ENCODE results near the gene DCTN5. TPM values are rescaled to one million over a fixed set of nuclear protein-coding genes. Genes with fewer than 3 reads are reported as not detected.

The DCTN5 gene
- polyA plus RNA-seq (2012; ENCODE audit: insufficient read length, low read depth) = 29.4 TPM

- TF ChIP-seq, protein P1, sequence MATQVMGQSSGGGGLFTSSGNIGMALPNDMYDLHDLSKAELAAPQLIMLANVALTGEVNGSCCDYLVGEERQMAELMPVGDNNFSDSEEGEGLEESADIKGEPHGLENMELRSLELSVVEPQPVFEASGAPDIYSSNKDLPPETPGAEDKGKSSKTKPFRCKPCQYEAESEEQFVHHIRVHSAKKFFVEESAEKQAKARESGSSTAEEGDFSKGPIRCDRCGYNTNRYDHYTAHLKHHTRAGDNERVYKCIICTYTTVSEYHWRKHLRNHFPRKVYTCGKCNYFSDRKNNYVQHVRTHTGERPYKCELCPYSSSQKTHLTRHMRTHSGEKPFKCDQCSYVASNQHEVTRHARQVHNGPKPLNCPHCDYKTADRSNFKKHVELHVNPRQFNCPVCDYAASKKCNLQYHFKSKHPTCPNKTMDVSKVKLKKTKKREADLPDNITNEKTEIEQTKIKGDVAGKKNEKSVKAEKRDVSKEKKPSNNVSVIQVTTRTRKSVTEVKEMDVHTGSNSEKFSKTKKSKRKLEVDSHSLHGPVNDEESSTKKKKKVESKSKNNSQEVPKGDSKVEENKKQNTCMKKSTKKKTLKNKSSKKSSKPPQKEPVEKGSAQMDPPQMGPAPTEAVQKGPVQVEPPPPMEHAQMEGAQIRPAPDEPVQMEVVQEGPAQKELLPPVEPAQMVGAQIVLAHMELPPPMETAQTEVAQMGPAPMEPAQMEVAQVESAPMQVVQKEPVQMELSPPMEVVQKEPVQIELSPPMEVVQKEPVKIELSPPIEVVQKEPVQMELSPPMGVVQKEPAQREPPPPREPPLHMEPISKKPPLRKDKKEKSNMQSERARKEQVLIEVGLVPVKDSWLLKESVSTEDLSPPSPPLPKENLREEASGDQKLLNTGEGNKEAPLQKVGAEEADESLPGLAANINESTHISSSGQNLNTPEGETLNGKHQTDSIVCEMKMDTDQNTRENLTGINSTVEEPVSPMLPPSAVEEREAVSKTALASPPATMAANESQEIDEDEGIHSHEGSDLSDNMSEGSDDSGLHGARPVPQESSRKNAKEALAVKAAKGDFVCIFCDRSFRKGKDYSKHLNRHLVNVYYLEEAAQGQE (IDR thresholded peaks at IDR 0.05; ENCODE audit: insufficient read depth in 1 of 2, low read depth in 2 of 2, low read length in 2 of 2) = 0 out of 4 replicates have a peak, but pooled peaks of 1 of the 2 experiments have one; percentile 42
- TF ChIP-seq POLR2AphosphoS5 (IDR thresholded peaks at IDR 0.05; ENCODE audit: low read depth, low read length) = peak; percentile 70; the same call in 1 of the 2 replicates
- TF ChIP-seq SIN3A (IDR thresholded peaks at IDR 0.05; ENCODE audit: borderline replicate concordance, insufficient read depth, low read length) = peak; percentile 49; the same call in 1 of the 2 replicates
- peak; percentile 79; the same call in 1 of the 2 replicates for TF ChIP-seq TAF1 (IDR thresholded peaks at IDR 0.05; ENCODE audit: borderline replicate concordance, insufficient read depth, low read length)
- TF ChIP-seq FOXP2 (optimal IDR thresholded peaks at IDR 0.05; ENCODE audit: borderline replicate concordance, extremely low read depth, extremely low read length, insufficient read depth) = peak; percentile 76
Observed at GRCh38 chr16:23640931-23641765, at the start of gene DCTN5, which contains the start of gene PALB2. TSS of gene DCTN5 (plus strand) at chr16:23641466. CDS start at chr16:23641543, 77 bp downstream. TSS of gene PALB2 (minus strand) at chr16:23641310. CDS start at chr16:23641157, 153 bp downstream.

DNA sequence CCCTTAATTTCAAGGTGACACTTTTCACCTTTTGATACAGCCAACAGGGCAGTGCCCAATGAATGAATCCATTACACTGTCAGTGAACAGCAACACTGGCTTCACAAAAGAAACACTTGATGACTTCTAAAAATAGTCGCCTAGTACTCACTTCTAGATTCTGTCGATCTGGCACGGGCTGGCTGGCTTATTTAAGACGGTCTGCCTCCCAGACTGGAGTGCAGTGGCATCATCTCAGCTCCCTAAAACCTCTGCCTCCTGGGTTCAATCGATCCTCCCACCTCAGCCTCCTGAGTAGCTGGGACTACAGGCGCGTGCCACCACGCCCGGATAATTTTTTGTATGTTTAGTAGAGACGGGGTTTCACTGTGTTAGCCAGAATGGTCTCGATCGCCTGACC is 47.1 kb upstream of the DCTN5 start:
- TF ChIP-seq FOXP2 (optimal IDR thresholded peaks at IDR 0.05; ENCODE audit: borderline replicate concordance, extremely low read depth, extremely low read length, insufficient read depth) (no peak), TAF1 (IDR thresholded peaks at IDR 0.05; ENCODE audit: borderline replicate concordance, insufficient read depth, low read length) (no peak), SIN3A (IDR thresholded peaks at IDR 0.05; ENCODE audit: borderline replicate concordance, insufficient read depth, low read length) (no peak), POLR2AphosphoS5 (IDR thresholded peaks at IDR 0.05; ENCODE audit: low read depth, low read length) (no peak)
- TF ChIP-seq, protein P1 (IDR thresholded peaks at IDR 0.05; ENCODE audit: insufficient read depth in 1 of 2, low read depth in 2 of 2, low read length in 2 of 2) = no peak

DNA sequence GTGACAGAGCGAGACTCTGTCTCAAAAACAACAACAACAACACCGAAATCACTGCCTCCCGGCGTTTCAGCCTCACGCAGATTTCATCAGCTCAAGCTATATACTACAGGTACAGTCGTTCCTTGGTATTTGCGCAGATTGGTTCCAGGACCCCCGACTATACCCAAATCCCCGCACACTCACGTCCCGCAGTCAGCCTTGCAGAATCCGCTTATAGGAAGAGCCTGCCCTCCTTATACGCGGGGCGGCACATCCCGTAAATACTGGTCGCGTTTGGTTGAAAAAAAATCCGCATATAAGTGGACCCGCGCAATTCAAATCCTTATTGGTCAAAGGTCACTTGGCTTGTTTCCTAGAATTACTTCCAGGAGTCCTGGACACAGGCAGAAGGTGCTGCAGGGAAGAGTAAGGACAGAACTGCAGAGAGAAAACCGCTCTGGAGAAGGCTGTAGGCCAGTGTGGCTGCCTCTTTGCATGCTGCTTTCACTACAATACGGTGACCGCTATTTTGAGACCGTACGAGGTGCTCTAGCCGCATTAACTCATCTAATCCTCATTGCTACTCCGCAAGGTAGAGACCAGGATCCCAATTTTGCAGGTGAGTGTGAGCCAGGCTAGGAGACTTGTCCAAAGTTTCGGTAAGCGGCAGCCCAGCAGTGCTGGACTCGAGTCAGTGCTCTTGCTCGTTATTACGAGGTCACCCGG is 45.9 kb upstream of the DCTN5 start:
- TF ChIP-seq POLR2AphosphoS5 (IDR thresholded peaks at IDR 0.05; ENCODE audit: low read depth, low read length) (no peak), SIN3A (IDR thresholded peaks at IDR 0.05; ENCODE audit: borderline replicate concordance, insufficient read depth, low read length) (no peak), TAF1 (IDR thresholded peaks at IDR 0.05; ENCODE audit: borderline replicate concordance, insufficient read depth, low read length) (no peak)
- TF ChIP-seq, protein P1 (IDR thresholded peaks at IDR 0.05; ENCODE audit: insufficient read depth in 1 of 2, low read depth in 2 of 2, low read length in 2 of 2) = no peak

DNA sequence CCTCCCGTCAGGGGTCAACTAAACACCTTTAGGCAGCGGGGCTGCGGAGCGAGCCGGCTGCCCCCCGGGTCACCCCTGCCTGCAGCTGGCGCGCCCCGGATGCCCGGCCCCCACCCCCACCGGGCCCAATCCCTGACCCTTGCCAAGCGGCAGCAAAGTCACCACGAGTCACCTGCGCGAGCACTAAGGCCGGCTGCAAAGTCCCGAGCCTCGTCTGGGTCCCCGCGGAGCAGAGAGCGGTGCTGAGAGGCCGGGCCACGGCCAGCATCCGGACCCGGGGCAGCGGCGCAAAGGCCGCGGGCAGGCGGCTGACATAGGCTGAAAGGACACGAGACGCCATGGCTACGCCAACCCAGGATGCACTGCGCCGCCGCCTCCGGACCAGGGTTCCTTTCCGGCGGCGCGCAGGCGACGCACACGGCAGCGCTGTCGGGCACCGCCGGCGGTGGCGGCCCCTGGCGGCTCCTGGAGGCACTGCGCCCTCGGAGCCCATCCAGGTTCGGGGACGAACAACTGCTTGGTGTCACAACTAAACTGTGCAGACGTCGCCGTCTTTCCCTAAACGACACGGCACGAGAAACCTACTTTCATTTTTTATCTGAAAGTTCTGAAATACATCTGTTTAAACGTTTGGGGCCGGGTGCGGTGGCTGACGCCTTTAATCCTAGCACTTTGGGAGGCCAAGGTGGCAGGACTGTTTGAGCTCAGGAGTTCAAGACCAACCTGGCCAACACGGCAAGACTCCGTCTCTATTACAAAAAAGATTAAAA is 45.1 kb upstream of the DCTN5 start, which contains the start of gene NDUFAB1:
Gene NDUFAB1, minus strand, starts transcription at position 366 of the 770 bp plus-strand sequence. Its CDS starts 26 bp downstream, at position 340.
- TF ChIP-seq POLR2AphosphoS5 (IDR thresholded peaks at IDR 0.05; ENCODE audit: low read depth, low read length) (peak; percentile 81), FOXP2 (optimal IDR thresholded peaks at IDR 0.05; ENCODE audit: borderline replicate concordance, extremely low read depth, extremely low read length, insufficient read depth) (peak; percentile 74), TAF1 (IDR thresholded peaks at IDR 0.05; ENCODE audit: borderline replicate concordance, insufficient read depth, low read length) (peak; percentile 96), SIN3A (IDR thresholded peaks at IDR 0.05; ENCODE audit: borderline replicate concordance, insufficient read depth, low read length) (peak; percentile 71; the same call in 1 of the 2 replicates)
- TF ChIP-seq, protein P1 (IDR thresholded peaks at IDR 0.05; ENCODE audit: insufficient read depth in 1 of 2, low read depth in 2 of 2, low read length in 2 of 2) = peak in 1 of 2 experiments; percentile 57; a peak in 2 of 4 replicates

All from PFSK-1 (cell line).